Measurements from ENCODE around the gene PPP2R5C. TPM values are rescaled to one million over a fixed set of nuclear protein-coding genes. Genes with fewer than 3 reads are reported as not detected.
"Not testable (repeated sequence)": the region's sequence is repeated elsewhere in the genome, so short reads cannot be mapped to it uniquely, and the experiment has no call there.

The PPP2R5C gene
- total and polyA plus RNA-seq, 12 donors = 66.8 to 257 (median 222) TPM

- Histone ChIP-seq H3K27ac (peak overlapping the region in 9 of 10 donors; percentile 26 to 71 (median 60)), H3K9me3 (peaks cover 0 to 6% (median 0%) of the 10 kb centered on the region in 11 donors), H3K4me3 (peak overlapping the region in 9 of 10 donors; percentile 3 to 43 (median 31)), H3K4me1 (peaks cover 3 to 31% (median 11%) of the 10 kb centered on the region in 9 donors), H3K36me3 (peaks cover 0 to 10% (median 0%) of the 10 kb centered on the region in 9 donors), H3K27me3 (no peaks in the 10 kb centered on the region)
- DNase-seq = no peak
- ATAC-seq = peak in 4 of 8 donors; percentile 43 to 60 (median 52)
- intact Hi-C loops (cut with DNase I) = no loop called here
- TF ChIP-seq CTCF (IDR thresholded peaks at IDR 0.05) = no peak
- 25 to 37% methylated on average over 5 of the region's 5 CpGs for WGBS, 2 donors
These were observed 30.5 kb downstream of the PPP2R5C start for GRCh38 chr14:101791919-101792572.

GRCh38 chr14:101796016-101796415 is 34.5 kb downstream of the PPP2R5C start:
- TF ChIP-seq CTCF (IDR thresholded peaks at IDR 0.05) = no peak
- H3K27ac ChIP-seq = peak overlapping the region in 5 of 10 donors; percentile 19 to 82 (median 41)
- H3K27me3 ChIP-seq = no peaks in the 10 kb centered on the region
- H3K9me3 ChIP-seq = peaks cover 0 to 6% (median 0%) of the 10 kb centered on the region in 11 donors
- intact Hi-C loops (cut with DNase I) = no loop called here
- peaks cover 0 to 47% (median 9%) of the 10 kb centered on the region in 9 donors for H3K4me1 ChIP-seq
- ATAC-seq (no peak), DNase-seq (no peak)
- 94 to 99% methylated on average over 8 of the region's 8 CpGs for WGBS, 2 donors
- no peak overlapping the region for H3K4me3 ChIP-seq
- peaks cover 0 to 11% (median 0%) of the 10 kb centered on the region in 9 donors for H3K36me3 ChIP-seq

GRCh38 chr14:101796479-101796878 is 35.0 kb downstream of the PPP2R5C start:
- Histone ChIP-seq H3K4me1 (peaks cover 0 to 47% (median 9%) of the 10 kb centered on the region in 9 donors), H3K4me3 (no peak overlapping the region), H3K27ac (peak overlapping the region in 7 of 10 donors; percentile 19 to 82 (median 37)), H3K27me3 (no peaks in the 10 kb centered on the region), H3K36me3 (peaks cover 0 to 11% (median 0%) of the 10 kb centered on the region in 9 donors), H3K9me3 (peaks cover 0 to 6% (median 0%) of the 10 kb centered on the region in 11 donors)
- peak in 7 of 8 donors; percentile 28 to 52 (median 37) for ATAC-seq
- DNase-seq = no peak
- no peak for TF ChIP-seq CTCF (IDR thresholded peaks at IDR 0.05)
- intact Hi-C loops (cut with DNase I) = no loop called here
- 74 to 76% methylated on average over 10 of the region's 10 CpGs for WGBS, 2 donors

GRCh38 chr14:101797856-101798255 is 36.3 kb downstream of the PPP2R5C start:
- ATAC-seq (peak in 7 of 8 donors; percentile 57 to 93 (median 85)), DNase-seq (peak in 1 of 2 donors; percentile 51)
- Histone ChIP-seq H3K9me3 (peaks cover 0 to 6% (median 0%) of the 10 kb centered on the region in 11 donors), H3K27me3 (no peaks in the 10 kb centered on the region), H3K36me3 (peaks cover 0 to 11% (median 0%) of the 10 kb centered on the region in 9 donors), H3K4me1 (peaks cover 0 to 41% (median 0%) of the 10 kb centered on the region in 9 donors), H3K27ac (peak overlapping the region in 9 of 10 donors; percentile 35 to 82 (median 52)), H3K4me3 (no peak overlapping the region)
- 54 to 62% methylated on average over 5 of the region's 5 CpGs for WGBS, 2 donors
- intact Hi-C loops (cut with DNase I) = no loop called here
- no peak for TF ChIP-seq CTCF (IDR thresholded peaks at IDR 0.05)

- DNase-seq; H3K4me3 ChIP-seq; H3K9me3 ChIP-seq; ATAC-seq; intact Hi-C loops (cut with DNase I); H3K36me3 ChIP-seq; H3K27me3 ChIP-seq; H3K27ac ChIP-seq: not testable (repeated sequence)
- WGBS, 2 donors = 94 to 96% methylated on average over 1 of the region's 1 CpG
- peaks cover 0 to 32% (median 12%) of the 10 kb centered on the region in 9 donors for H3K4me1 ChIP-seq
These were observed 42.9 kb downstream of the PPP2R5C start for GRCh38 chr14:101804373-101804772.

- not testable (repeated sequence) for ATAC-seq, H3K4me3 ChIP-seq, H3K9me3 ChIP-seq, H3K27ac ChIP-seq, DNase-seq, H3K36me3 ChIP-seq, H3K27me3 ChIP-seq
- intact Hi-C loops (cut with DNase I) = loop anchor here in 1 of 10 donors (5.0 kb wide), 1 partner anchor 34 kb away; no protein-coding TSS in a partner anchor
- WGBS, 2 donors = 96 to 97% methylated on average over 1 of the region's 1 CpG
- peaks cover 2 to 33% (median 19%) of the 10 kb centered on the region in 9 donors for H3K4me1 ChIP-seq
These were observed 44.7 kb downstream of the PPP2R5C start for GRCh38 chr14:101806252-101806651.

All from heart right ventricle (tissue), 16 donors.